ENCODE measurements around the gene TUBGCP6.

DNA sequence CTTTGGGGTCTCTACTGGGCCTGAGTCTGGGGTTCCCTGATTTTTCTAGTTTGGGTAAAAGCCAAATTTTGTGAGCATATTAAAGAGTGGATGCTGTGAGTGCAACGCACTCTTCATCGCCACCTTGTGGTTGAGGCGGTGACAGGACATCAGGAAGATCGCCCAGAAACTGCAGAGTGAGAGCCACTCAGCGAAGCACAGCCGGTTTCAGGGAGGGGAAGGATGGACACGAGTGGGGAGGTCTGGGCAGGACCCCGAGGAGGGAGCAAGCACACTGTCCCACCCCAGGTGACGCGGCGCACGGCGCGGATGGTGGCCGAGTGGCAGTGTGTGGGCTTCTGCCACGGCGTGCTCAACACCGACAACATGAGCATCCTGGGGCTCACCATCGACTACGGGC is 34.9 kb downstream of the TUBGCP6 start:
- no peak for TF ChIP-seq EZH2phosphoT487 (IDR thresholded peaks at IDR 0.05; ENCODE audit: borderline replicate concordance)
- no peak for TF ChIP-seq SP1 (IDR thresholded peaks at IDR 0.05; ENCODE audit: low read depth)
- TF ChIP-seq RAD21 (IDR thresholded peaks at IDR 0.05; ENCODE audit: low read depth) = peak; percentile 71
- TF ChIP-seq CEBPB (IDR thresholded peaks at IDR 0.05; ENCODE audit: low read depth) = no peak
- TF ChIP-seq, protein P1, sequence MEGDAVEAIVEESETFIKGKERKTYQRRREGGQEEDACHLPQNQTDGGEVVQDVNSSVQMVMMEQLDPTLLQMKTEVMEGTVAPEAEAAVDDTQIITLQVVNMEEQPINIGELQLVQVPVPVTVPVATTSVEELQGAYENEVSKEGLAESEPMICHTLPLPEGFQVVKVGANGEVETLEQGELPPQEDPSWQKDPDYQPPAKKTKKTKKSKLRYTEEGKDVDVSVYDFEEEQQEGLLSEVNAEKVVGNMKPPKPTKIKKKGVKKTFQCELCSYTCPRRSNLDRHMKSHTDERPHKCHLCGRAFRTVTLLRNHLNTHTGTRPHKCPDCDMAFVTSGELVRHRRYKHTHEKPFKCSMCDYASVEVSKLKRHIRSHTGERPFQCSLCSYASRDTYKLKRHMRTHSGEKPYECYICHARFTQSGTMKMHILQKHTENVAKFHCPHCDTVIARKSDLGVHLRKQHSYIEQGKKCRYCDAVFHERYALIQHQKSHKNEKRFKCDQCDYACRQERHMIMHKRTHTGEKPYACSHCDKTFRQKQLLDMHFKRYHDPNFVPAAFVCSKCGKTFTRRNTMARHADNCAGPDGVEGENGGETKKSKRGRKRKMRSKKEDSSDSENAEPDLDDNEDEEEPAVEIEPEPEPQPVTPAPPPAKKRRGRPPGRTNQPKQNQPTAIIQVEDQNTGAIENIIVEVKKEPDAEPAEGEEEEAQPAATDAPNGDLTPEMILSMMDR (IDR thresholded peaks at IDR 0.05 in 2 of 3, conservative IDR thresholded peaks at IDR 0.05 in 1 of 3; ENCODE audit: borderline replicate concordance in 1 of 3, insufficient read depth in 1 of 3, low read depth in 2 of 3, low read length in 2 of 3) = peak; percentile 75 to 89 (median 89)

Measured in HCT116 (cell line).